Measurements from ENCODE around the gene LRTM1. TPM values are rescaled to one million over a fixed set of nuclear protein-coding genes. Genes with fewer than 3 reads are reported as not detected.
A peak's percentile ranks its signal among the peaks of the same experiment; 100 is the strongest.

LRTM1 gene
- total RNA-seq, 1 donor from 2014 or later, result not detected

DNA sequence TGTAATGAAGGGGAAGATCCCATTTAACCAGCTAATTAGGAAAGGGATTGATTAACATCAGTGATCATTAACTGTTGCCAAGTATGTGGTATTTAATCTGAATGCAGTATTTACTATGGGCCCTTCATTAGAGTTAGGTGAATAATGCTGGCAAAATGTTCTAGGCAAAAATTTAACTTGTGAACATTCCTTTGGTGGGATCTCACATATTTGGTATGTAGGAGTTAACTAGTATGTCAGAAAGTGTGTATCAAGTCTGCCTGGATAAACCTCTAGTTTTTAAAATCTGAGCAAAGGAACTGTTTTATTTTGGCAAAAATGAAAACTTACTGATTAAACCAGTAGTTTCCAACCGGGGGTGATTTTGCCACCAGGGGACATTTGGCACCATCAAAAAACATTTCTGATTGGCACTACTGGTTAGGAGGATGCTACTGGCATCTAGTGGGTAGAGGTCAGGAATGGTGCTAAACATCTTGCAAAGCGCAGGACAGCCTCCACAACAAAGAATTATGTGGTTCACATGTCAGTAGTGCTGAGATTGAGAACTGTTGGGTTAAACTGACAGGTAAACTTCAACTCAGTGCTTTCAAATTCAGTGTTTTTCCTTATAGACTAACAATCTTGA lies 22.5 kb downstream of the LRTM1 start:
- H3K4me3 Mint-ChIP-seq (ENCODE audit: unreplicated experiment), result no peak overlapping the region

DNA sequence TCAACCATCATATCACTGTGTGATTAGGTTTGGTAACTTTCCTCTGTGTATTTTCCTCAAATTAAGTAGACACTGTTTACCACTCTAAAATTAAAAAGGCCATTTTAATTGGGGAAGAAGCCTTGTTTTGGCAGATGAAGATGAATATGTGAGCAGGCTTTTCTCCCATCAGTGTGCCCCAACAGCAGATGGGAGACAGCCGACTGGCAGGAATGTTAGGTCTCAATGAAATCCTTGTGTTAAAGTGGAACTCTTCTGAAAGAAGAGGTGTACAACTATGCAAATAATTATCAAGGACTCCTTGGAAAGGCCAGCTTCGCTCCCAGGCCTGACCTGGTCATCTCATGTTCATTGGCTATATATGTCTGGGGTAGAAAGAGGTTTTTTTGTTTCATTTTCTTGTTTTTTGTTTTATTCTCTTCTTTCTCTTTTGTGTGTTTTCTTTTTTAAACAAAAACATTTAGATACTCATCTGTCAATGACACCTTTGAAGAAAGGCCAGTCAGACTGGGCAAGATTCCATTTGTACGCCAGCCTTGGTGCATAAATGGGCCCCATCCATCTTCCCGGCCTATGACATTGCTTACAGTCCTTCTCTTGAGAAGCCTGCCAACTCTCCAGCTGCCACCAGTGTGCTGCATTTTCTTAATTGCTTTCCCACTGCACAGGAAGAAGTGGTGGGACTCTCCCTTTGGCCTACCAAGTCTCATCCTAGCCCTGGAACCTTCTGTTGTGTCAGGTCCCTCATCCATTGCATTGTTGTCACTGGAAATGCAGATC lies 25.8 kb downstream of the LRTM1 start:
- FAIRE-seq (no peak), DNase-seq (ENCODE audit: low read depth) (peak; percentile 67)
- TF ChIP-seq EZH2 (IDR thresholded peaks at IDR 0.05; ENCODE audit: insufficient read depth, low read length), result no peak
- TF ChIP-seq, protein P1, sequence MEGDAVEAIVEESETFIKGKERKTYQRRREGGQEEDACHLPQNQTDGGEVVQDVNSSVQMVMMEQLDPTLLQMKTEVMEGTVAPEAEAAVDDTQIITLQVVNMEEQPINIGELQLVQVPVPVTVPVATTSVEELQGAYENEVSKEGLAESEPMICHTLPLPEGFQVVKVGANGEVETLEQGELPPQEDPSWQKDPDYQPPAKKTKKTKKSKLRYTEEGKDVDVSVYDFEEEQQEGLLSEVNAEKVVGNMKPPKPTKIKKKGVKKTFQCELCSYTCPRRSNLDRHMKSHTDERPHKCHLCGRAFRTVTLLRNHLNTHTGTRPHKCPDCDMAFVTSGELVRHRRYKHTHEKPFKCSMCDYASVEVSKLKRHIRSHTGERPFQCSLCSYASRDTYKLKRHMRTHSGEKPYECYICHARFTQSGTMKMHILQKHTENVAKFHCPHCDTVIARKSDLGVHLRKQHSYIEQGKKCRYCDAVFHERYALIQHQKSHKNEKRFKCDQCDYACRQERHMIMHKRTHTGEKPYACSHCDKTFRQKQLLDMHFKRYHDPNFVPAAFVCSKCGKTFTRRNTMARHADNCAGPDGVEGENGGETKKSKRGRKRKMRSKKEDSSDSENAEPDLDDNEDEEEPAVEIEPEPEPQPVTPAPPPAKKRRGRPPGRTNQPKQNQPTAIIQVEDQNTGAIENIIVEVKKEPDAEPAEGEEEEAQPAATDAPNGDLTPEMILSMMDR (IDR thresholded peaks at IDR 0.05; ENCODE audit: insufficient read depth, low read depth, low read length), result no peak
- Histone ChIP-seq H2AFZ (ENCODE audit: low read depth, low read length) (no peak overlapping the region), H3K9ac (ENCODE audit: low read length) (no peak overlapping the region), H3K4me3 (ENCODE audit: insufficient read depth, low read depth, low read length) (no peak overlapping the region), H3K27ac (ENCODE audit: low read depth, low read length) (no peak overlapping the region), H3K9me3 (ENCODE audit: insufficient read depth, low read depth, low read length) (no peaks in the 10 kb centered on the region), H3K36me3 (ENCODE audit: insufficient read depth, low read length) (no peaks in the 10 kb centered on the region), H3K27me3 (ENCODE audit: insufficient read depth, low read length) (no peaks in the 10 kb centered on the region), H4K20me1 (ENCODE audit: insufficient read depth, low read length) (no peaks in the 10 kb centered on the region), H3K79me2 (ENCODE audit: insufficient read depth, low read length) (no peaks in the 10 kb centered on the region), H3K4me1 (ENCODE audit: insufficient read depth, low read length) (peaks cover 26% of the 10 kb centered on the region), H3K4me2 (ENCODE audit: low read length) (no peak overlapping the region)
- Mint-ChIP-seq H3K36me3 (ENCODE audit: low read depth, unreplicated experiment) (no peaks in the 10 kb centered on the region), H3K4me1 (ENCODE audit: low read depth, unreplicated experiment) (peaks cover 40% of the 10 kb centered on the region), H3K27ac (ENCODE audit: unreplicated experiment) (peak overlapping the region; percentile 90), H3K27me3 (ENCODE audit: low read depth, unreplicated experiment) (no peaks in the 10 kb centered on the region), H3K4me3 (ENCODE audit: unreplicated experiment) (no peak overlapping the region), H3K9me3 (ENCODE audit: unreplicated experiment) (peaks cover 4% of the 10 kb centered on the region)

More for the DNA sequence above, 22.5 kb downstream of the LRTM1 start:
- no peak for TF ChIP-seq EZH2 (IDR thresholded peaks at IDR 0.05; ENCODE audit: insufficient read depth, low read length)
- TF ChIP-seq, protein P1 (IDR thresholded peaks at IDR 0.05; ENCODE audit: insufficient read depth, low read depth, low read length), result no peak
- Histone ChIP-seq H2AFZ (ENCODE audit: low read depth, low read length) (no peak overlapping the region), H3K4me2 (ENCODE audit: low read length) (peak overlapping the region; percentile 47), H3K79me2 (ENCODE audit: insufficient read depth, low read length) (no peaks in the 10 kb centered on the region), H3K9ac (ENCODE audit: low read length) (no peak overlapping the region), H4K20me1 (ENCODE audit: insufficient read depth, low read length) (no peaks in the 10 kb centered on the region), H3K27me3 (ENCODE audit: insufficient read depth, low read length) (no peaks in the 10 kb centered on the region), H3K9me3 (ENCODE audit: insufficient read depth, low read depth, low read length) (no peaks in the 10 kb centered on the region), H3K27ac (ENCODE audit: low read depth, low read length) (peak overlapping the region; percentile 11), H3K4me3 (ENCODE audit: insufficient read depth, low read depth, low read length) (no peak overlapping the region), H3K4me1 (ENCODE audit: insufficient read depth, low read length) (peaks cover 18% of the 10 kb centered on the region), H3K36me3 (ENCODE audit: insufficient read depth, low read length) (no peaks in the 10 kb centered on the region)
- Mint-ChIP-seq H3K4me1 (ENCODE audit: low read depth, unreplicated experiment) (peaks cover 41% of the 10 kb centered on the region), H3K36me3 (ENCODE audit: low read depth, unreplicated experiment) (no peaks in the 10 kb centered on the region), H3K27me3 (ENCODE audit: low read depth, unreplicated experiment) (no peaks in the 10 kb centered on the region), H3K9me3 (ENCODE audit: unreplicated experiment) (peaks cover 4% of the 10 kb centered on the region), H3K27ac (ENCODE audit: unreplicated experiment) (peak overlapping the region; percentile 66)
- FAIRE-seq, result peak; percentile 83
- DNase-seq (ENCODE audit: low read depth), result peak; percentile 76
